SHP77 (cell line): Measurements from ENCODE around the gene LACC1.

Source experiments
- DNase-seq, 2 experiments: peaks; one replicate each; lab custom pipeline; 2025; lab: John Stamatoyannopoulos, UW

Gene LACC1

GRCh38 chr13:43879755-43880181 lies at the start of gene LACC1:
Gene LACC1, plus strand, starts transcription at chr13:43879904. Its CDS starts 1,082 bp downstream, at chr13:43880986.
- DNase-seq = no peak

- DNase-seq = no peak
Measured at GRCh38 chr13:43830497-43830881, 49.2 kb upstream of the LACC1 start.

- DNase-seq = no peak
Measured at GRCh38 chr13:43831088-43831487, 48.6 kb upstream of the LACC1 start.

GRCh38 chr13:43835701-43836100 lies 44.0 kb upstream of the LACC1 start:
- DNase-seq = no peak

DNA sequence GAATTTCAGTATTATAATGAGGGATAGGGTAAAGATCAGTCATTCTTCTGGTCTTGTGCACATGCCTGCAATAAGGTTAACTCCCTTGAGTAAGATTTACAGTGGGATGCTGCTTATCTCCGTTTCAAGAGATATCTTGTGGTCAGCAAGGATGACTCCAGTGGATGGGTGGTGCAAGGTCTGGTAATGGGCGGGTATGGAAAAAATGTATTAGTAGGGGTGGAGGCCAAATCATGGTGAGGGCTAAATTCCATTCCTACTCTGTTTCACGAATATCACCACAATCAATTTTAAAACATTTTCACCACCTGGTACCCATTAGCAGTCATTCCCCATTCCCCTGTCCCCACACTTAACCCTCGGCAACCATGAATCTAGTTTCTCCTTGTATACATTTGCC lies 40.8 kb upstream of the LACC1 start:
- no peak for DNase-seq

DNA sequence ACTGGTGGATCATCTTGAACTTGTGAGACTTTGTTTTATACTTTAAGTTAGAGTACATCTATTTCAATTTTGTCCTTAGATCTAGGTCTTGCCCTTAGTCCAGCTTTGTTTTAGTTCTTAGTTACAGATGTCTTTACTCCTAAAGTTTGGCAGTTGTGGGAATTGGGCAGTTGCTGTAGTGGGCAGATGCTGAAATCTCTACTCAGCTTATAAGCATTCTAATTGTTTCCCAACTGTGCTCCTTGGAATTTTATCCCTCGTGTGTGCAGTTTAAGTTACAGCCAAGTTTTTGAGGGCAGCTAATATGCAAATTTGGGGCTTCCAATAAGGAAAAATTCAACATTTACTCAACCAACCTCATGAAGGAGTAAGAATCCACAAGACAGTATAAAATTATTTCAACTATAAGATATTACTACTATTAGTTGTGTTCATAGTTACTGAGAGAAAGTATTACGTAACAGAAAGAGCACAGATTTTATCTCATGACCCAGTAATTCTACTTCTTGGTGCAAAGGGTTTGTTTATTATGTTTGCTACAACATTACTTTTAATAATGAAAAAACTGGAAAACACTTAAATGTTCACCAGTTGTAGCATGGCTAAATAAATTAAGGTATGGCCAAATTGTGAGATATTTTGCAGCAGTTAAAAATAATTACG lies 33.1 kb upstream of the LACC1 start:
- no peak for DNase-seq

GRCh38 chr13:43848001-43848649 lies 31.6 kb upstream of the LACC1 start:
- DNase-seq = no peak

DNA sequence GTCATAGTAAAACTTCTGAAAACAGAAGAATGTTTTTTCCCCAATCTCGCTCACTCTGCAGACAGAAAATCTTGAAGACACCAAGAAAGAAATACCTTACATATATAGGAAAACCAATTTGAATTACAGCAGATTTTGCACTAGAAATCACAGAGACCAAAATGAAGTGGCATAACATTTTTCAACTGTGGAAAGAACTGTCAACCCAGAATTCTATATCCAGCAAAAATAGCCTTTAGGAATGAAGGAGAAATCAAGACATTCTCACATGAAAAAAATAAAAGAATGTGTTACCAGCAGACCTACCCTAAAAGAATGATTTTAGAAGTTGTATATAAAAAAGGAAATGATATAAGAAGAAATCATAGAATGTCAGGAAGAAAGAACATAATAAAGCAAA lies 28.8 kb upstream of the LACC1 start:
- no peak for DNase-seq

DNA sequence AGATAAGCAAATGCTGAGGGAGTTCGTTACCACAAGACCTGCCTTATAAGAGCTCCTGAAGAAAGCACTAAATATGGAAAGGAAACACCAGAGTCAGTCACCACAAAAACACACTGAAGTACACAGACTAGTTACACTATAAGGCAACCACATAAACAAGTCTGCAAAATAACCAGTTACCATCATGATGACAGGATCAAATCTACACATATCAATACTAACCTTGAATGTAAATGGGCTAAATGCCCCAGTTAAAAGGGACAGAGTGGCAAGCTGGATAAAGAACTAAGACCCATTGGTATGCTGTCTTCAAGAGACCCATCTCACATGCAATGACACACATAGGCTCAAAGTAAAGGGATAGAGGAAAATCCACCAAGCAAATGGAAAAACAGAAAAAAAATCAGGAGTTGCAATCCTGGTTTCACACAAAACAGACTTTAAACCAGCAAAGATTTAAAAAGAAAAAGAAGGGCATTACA lies 26.7 kb upstream of the LACC1 start:
- no peak for DNase-seq

DNA sequence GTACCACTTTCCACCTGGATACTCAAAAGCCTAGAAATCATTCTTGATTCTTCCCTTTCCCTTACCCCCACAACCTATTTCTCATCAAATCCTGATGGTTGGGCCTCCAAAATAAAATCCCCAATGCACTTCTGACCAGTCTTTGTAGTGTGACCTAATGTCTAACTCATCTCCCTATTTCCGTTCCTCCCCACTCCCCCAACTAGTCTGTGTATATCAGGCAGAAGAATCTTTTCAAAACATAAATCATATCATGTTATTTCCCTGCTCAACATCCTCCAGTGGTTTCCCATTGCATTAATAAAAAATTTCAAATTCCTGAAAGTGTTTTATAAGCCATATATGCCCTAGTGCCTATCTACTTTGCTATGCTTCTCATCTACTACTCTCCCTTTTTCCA lies 17.8 kb upstream of the LACC1 start:
- no peak for DNase-seq

DNA sequence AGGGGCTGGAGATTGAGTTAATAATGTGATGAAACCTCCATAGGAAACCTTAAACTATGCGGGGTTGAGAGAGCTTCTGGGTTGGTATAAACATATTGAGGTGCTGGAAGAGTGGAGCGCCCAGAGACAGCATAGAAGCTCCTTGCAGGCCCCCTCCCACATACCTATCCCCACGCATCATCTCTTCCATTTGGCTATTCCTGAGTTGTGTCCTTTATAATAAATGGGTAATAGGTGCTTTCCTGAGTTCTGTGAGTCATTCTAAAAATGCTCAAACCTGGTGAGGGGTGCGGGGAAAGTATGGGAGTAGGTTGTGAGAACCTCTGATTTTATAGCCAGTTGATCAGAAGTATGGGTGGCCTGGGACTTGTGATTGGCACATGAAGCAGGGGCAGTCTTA lies 14.8 kb upstream of the LACC1 start:
- no peak for DNase-seq

- no peak for DNase-seq
Measured at GRCh38 chr13:43865892-43866291, 13.8 kb upstream of the LACC1 start.

GRCh38 chr13:43872181-43872580 lies 7.5 kb upstream of the LACC1 start:
- no peak for DNase-seq

GRCh38 chr13:43874504-43875092 lies 5.1 kb upstream of the LACC1 start:
- DNase-seq = no peak

GRCh38 chr13:43876366-43876765 lies 3.3 kb upstream of the LACC1 start:
- DNase-seq = no peak

GRCh38 chr13:43877326-43877725 lies 2.4 kb upstream of the LACC1 start:
- no peak for DNase-seq

- no peak for DNase-seq
Measured at GRCh38 chr13:43877766-43878165, 1.9 kb upstream of the LACC1 start.

GRCh38 chr13:43878892-43879754 lies 581 bp upstream of the LACC1 start, which contains the start of gene CCDC122:
Gene CCDC122, minus strand, starts transcription at chr13:43879740. Its CDS starts 10,364 bp downstream, at chr13:43869376.
- no peak for DNase-seq

- no peak for DNase-seq
Measured at GRCh38 chr13:43880214-43880855, 631 bp downstream of the LACC1 start.

GRCh38 chr13:43880926-43881325 lies 1.2 kb downstream of the LACC1 start:
- no peak for DNase-seq

DNA sequence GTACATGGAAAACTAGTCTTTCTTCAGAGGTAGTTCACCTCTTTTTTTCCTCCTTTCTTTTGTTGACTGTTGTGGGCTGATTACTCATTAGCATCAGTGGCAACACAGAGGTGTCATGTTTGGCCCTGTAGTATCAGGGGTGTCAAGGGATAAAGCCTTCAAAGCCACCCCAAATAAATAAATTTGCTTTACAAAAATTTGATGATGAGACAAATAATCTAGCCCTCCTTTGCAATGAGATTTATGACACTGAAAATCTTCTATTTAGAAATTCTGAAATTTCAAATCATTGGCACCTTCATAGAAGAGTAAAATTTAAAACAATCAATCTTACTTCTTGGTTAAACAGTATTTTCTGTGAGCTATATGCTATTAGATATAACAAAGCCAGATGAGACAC lies 1.9 kb downstream of the LACC1 start:
- DNase-seq = no peak

- DNase-seq = no peak
Measured at GRCh38 chr13:43883631-43884030, 3.9 kb downstream of the LACC1 start.
